DND-41 (cell line): ENCODE data around the gene SDHA.

Source experiments
- ATAC-seq: fragments of 200-7000 bp; cut with Tn5 transposase; 3 replicates; pipeline ENCODE4 v1.9.1; 2021; ENCODE audit warnings: low read depth; ENCODE audit not compliant: insufficient read depth
- DNase-seq: peaks from one replicate; pipeline ENCODE4 v3.0.0-alpha.2; 2020
- H2AFZ ChIP-seq: 2 replicates; pipeline ENCODE4 v1.6.0; 2012; ENCODE audit warnings: low read depth, low read length
- H3K27ac ChIP-seq: 2 replicates; pipeline ENCODE4 v1.5.1; 2012; ENCODE audit warnings: low read length, inconsistent platforms
- H3K27me3 ChIP-seq: fragments of 200-600 bp; sonication (generic); 2 replicates; pipeline ENCODE4 v1.6.0; 2012; ENCODE audit warnings: low read length, mild to moderate bottlenecking, inconsistent platforms; ENCODE audit not compliant: insufficient read depth, poor library complexity
- H3K36me3 ChIP-seq: 2 replicates; pipeline ENCODE4 v1.5.1; 2012; ENCODE audit warnings: low read length, inconsistent platforms; ENCODE audit not compliant: insufficient read depth
- H3K4me1 ChIP-seq: 2 replicates; pipeline ENCODE4 v1.5.1; 2012; ENCODE audit warnings: mild to moderate bottlenecking, low read length; ENCODE audit not compliant: insufficient read depth
- H3K4me2 ChIP-seq: 2 replicates; pipeline ENCODE4 v1.6.0; 2012; ENCODE audit warnings: mild to moderate bottlenecking, moderate library complexity, low read length, inconsistent platforms; ENCODE audit not compliant: insufficient read depth
- H3K4me3 ChIP-seq, 2 experiments: fragments of 200-600 bp in 1 of 2; shearing (Covaris generic) in 1 of 2; 2 replicates each; pipeline ENCODE4 v1.5.1; 2012 to 2016; ENCODE audit warnings: inconsistent platforms in 2 of 2, low read length in 2 of 2, mild to moderate bottlenecking in 2 of 2, low read depth in 1 of 2, moderate library complexity in 1 of 2
- H3K79me2 ChIP-seq: 2 replicates; pipeline ENCODE4 v1.6.0; 2012; ENCODE audit warnings: low read length, inconsistent platforms; ENCODE audit not compliant: insufficient read depth
- H3K9ac ChIP-seq: 2 replicates; pipeline ENCODE4 v1.6.0; 2012; ENCODE audit warnings: low read depth, mild to moderate bottlenecking, inconsistent platforms, low read length, moderate library complexity
- H3K9me3 ChIP-seq: 2 replicates; pipeline ENCODE4 v1.5.1; 2012; ENCODE audit warnings: low read length, moderate library complexity, mild to moderate bottlenecking, inconsistent platforms; ENCODE audit not compliant: insufficient read depth, severe bottlenecking
- H4K20me1 ChIP-seq: 2 replicates; pipeline ENCODE4 v1.6.0; 2012; ENCODE audit warnings: low read length; ENCODE audit not compliant: insufficient read depth
- EZH2 ChIP-seq: IDR thresholded peaks from 3 replicates; pipeline ENCODE4 v1.6.1; 2012; ENCODE audit warnings: borderline replicate concordance, low read depth, mild to moderate bottlenecking, moderate library complexity, low read length, inconsistent platforms; ENCODE audit not compliant: severe bottlenecking
- TF ChIP-seq, protein P1 (sequence below): IDR thresholded peaks from 2 replicates; pipeline ENCODE4 v1.5.1; 2012; ENCODE audit warnings: borderline replicate concordance, low read length, moderate library complexity, mild to moderate bottlenecking; ENCODE audit not compliant: poor library complexity, severe bottlenecking; ENCODE audit errors: extremely low read depth

Gene SDHA

DNA sequence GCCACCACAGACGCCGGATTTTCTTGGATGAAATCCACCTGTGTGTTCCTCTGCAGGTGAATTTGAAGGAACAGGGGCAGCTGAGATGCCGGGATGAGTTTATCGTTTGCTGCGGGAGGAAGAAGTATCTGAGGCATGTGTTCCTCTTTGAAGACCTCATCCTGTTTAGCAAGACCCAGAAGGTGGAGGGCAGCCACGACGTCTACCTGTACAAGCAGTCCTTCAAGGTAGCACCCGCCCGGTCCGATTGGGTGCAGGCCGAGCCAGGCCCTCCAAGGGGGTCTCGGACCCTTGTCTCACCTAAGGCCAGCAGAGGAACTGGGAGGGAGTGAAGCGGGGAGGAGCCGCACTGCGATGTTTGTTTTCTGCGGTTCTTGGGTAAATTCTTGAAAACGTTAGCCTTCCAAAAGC is 45.3 kb upstream of the SDHA start:
- H3K27me3 ChIP-seq = no peaks in the 10 kb centered on the region
- no peaks in the 10 kb centered on the region for H3K36me3 ChIP-seq
- H3K27ac ChIP-seq = no peak overlapping the region
- no peak overlapping the region for H3K9ac ChIP-seq
- no peak for ATAC-seq
- no peak for TF ChIP-seq EZH2
- TF ChIP-seq, protein P1, sequence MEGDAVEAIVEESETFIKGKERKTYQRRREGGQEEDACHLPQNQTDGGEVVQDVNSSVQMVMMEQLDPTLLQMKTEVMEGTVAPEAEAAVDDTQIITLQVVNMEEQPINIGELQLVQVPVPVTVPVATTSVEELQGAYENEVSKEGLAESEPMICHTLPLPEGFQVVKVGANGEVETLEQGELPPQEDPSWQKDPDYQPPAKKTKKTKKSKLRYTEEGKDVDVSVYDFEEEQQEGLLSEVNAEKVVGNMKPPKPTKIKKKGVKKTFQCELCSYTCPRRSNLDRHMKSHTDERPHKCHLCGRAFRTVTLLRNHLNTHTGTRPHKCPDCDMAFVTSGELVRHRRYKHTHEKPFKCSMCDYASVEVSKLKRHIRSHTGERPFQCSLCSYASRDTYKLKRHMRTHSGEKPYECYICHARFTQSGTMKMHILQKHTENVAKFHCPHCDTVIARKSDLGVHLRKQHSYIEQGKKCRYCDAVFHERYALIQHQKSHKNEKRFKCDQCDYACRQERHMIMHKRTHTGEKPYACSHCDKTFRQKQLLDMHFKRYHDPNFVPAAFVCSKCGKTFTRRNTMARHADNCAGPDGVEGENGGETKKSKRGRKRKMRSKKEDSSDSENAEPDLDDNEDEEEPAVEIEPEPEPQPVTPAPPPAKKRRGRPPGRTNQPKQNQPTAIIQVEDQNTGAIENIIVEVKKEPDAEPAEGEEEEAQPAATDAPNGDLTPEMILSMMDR = no peak
- no peaks in the 10 kb centered on the region for H3K9me3 ChIP-seq
- no peak overlapping the region for H3K4me3 ChIP-seq
- 0 out of 2 replicates have a peak, but pooled peaks cover 6% of the 10 kb centered on the region for H4K20me1 ChIP-seq
- no peak for DNase-seq
- H2AFZ ChIP-seq = no peak overlapping the region
- no peak overlapping the region for H3K4me2 ChIP-seq
- no peaks in the 10 kb centered on the region for H3K79me2 ChIP-seq
- H3K4me1 ChIP-seq = no peaks in the 10 kb centered on the region

DNA sequence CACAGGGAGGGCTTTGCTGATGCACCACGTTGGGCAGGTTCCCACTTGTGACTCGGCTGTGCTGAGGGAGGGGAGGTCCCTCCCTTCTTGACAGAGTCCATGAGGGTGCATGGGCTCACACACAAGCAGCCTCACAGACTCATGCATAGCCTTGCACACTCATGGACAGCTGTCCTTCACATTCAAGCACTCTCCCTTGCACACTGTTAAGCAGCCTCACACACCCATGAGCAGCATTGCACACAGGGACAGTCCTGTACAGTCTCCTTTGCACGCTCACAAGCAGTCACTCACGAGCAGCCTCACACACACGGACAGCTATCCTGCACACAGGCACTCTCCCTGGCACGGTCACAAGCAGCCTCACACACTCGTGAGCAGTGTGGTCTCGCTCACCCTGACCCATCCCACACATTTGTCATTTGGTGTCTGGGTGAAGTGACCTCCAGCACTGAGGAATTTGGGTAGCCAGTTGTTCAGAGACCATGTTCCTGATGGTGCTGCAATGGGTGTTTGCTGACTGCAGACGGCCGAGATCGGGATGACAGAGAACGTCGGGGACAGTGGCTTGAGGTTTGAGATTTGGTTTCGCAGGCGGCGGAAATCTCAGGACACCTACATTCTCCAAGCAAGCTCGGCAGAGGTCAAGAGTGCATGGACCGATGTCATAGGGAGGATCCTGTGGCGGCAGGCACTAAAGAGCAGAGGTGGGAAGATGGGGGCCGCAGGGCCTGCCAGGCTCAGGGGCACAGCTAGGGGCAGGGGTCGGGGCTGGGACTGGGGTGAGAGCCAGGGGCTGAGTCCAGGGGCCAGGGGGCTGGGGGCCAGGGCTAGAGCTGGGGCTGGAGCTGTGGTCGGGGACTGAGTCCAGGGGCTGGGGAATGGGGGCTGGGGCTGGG is 44.5 kb upstream of the SDHA start:
- Histone ChIP-seq H3K9me3 (no peaks in the 10 kb centered on the region), H3K27ac (no peak overlapping the region), H3K79me2 (no peaks in the 10 kb centered on the region), H3K27me3 (peaks cover 3% of the 10 kb centered on the region), H2AFZ (no peak overlapping the region), H3K36me3 (no peaks in the 10 kb centered on the region), H3K9ac (no peak overlapping the region), H4K20me1 (0 out of 2 replicates have a peak, but pooled peaks cover 6% of the 10 kb centered on the region), H3K4me2 (no peak overlapping the region), H3K4me1 (no peaks in the 10 kb centered on the region), H3K4me3 (no peak overlapping the region)
- no peak for TF ChIP-seq EZH2
- TF ChIP-seq, protein P1 = no peak
- ATAC-seq = no peak
- DNase-seq = no peak

DNA sequence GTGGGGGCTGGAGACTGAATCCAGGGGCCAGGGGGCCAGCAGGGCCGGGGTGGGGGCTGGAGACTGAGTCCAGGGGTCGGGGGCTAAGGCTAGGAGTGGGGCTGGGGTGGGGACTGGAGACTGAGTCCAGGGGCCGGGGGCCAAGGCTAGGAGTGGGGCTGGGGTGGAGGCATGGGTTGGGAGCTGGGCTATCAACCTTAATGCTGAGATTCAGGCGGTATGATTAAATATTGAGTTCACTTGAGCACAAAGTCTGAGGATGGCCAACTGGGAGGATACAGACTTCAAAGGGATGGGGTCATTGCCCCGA is 43.9 kb upstream of the SDHA start:
- DNase-seq (no peak), ATAC-seq (no peak)
- H2AFZ ChIP-seq = no peak overlapping the region
- H3K79me2 ChIP-seq = no peaks in the 10 kb centered on the region
- H4K20me1 ChIP-seq = 0 out of 2 replicates have a peak, but pooled peaks cover 6% of the 10 kb centered on the region
- H3K9me3 ChIP-seq = no peaks in the 10 kb centered on the region
- no peak overlapping the region for H3K4me2 ChIP-seq
- no peak overlapping the region for H3K9ac ChIP-seq
- no peaks in the 10 kb centered on the region for H3K4me1 ChIP-seq
- no peak for TF ChIP-seq EZH2
- TF ChIP-seq, protein P1 = no peak
- H3K4me3 ChIP-seq = no peak overlapping the region
- no peaks in the 10 kb centered on the region for H3K36me3 ChIP-seq
- H3K27ac ChIP-seq = no peak overlapping the region
- peaks cover 3% of the 10 kb centered on the region for H3K27me3 ChIP-seq
